Activated effector memory CD4-positive, alpha-beta T cell treated with anti-CD3 and anti-CD28 coated beads, Interleukin-2, amount 50 U/mL, for 16 hours (primary cell): ENCODE measurements around the gene IDH2.
"Not testable (repeated sequence)": the region's sequence is repeated elsewhere in the genome, so short reads cannot be mapped to it uniquely, and the experiment has no call there.

Source experiments
- DNase-seq: peaks from one replicate; pipeline ENCODE4 v3.0.0-alpha.2; 2020

IDH2 gene

GRCh38 chr15:90101969-90102890 is at the start of gene IDH2:
Gene IDH2, minus strand, starts transcription at chr15:90102468. Its CDS starts 78 bp downstream, at chr15:90102390.
- peak; percentile 91 for DNase-seq

- not testable (repeated sequence) for DNase-seq
These were observed 48.3 kb upstream of the IDH2 start for GRCh38 chr15:90150551-90150950.

- no peak for DNase-seq
These were observed 47.5 kb upstream of the IDH2 start for GRCh38 chr15:90149609-90150340.

- not testable (repeated sequence) for DNase-seq
These were observed 44.0 kb upstream of the IDH2 start for GRCh38 chr15:90146198-90146761.

- DNase-seq, result no peak
These were observed 43.5 kb upstream of the IDH2 start for GRCh38 chr15:90145761-90146160.

- no peak for DNase-seq
These were observed 43.0 kb upstream of the IDH2 start for GRCh38 chr15:90145259-90145658.

- peak; percentile 83 for DNase-seq
These were observed 40.9 kb upstream of the IDH2 start for GRCh38 chr15:90143166-90143655.

GRCh38 chr15:90142216-90143165 is 40.2 kb upstream of the IDH2 start:
- DNase-seq, result peak; percentile 75

- DNase-seq, result no peak
These were observed 39.4 kb upstream of the IDH2 start for GRCh38 chr15:90141646-90142045.

GRCh38 chr15:90139549-90139948 is 37.3 kb upstream of the IDH2 start:
- DNase-seq, result peak; percentile 66

- no peak for DNase-seq
These were observed 36.0 kb upstream of the IDH2 start for GRCh38 chr15:90138071-90138833.

GRCh38 chr15:90132437-90132836 is 30.2 kb upstream of the IDH2 start:
- no peak for DNase-seq

- no peak for DNase-seq
These were observed 29.6 kb upstream of the IDH2 start for GRCh38 chr15:90131848-90132247.

- no peak for DNase-seq
These were observed 28.0 kb upstream of the IDH2 start for GRCh38 chr15:90130291-90130690.

GRCh38 chr15:90126596-90127435 is 24.5 kb upstream of the IDH2 start:
- no peak for DNase-seq

GRCh38 chr15:90126022-90126421 is 23.8 kb upstream of the IDH2 start:
- DNase-seq, result no peak

GRCh38 chr15:90124507-90124906 is 22.2 kb upstream of the IDH2 start:
- no peak for DNase-seq

GRCh38 chr15:90121086-90121485 is 18.8 kb upstream of the IDH2 start:
- DNase-seq, result no peak

GRCh38 chr15:90119367-90119766 is 17.1 kb upstream of the IDH2 start:
- no peak for DNase-seq

- DNase-seq, result no peak
These were observed 13.5 kb upstream of the IDH2 start for GRCh38 chr15:90115783-90116182.
